HUES64 (cell line): ENCODE data around the gene INO80D.
"Not testable (repeated sequence)": the region's sequence is repeated elsewhere in the genome, so short reads cannot be mapped to it uniquely, and the experiment has no call there.

Experiments used
- H3K27ac ChIP-seq: 2 replicates; pipeline ENCODE4 v1.7.0; 2013; ENCODE audit warnings: low read depth, low read length, inconsistent platforms
- H3K27me3 ChIP-seq: 2 replicates; pipeline ENCODE4 v1.6.1; 2013; ENCODE audit warnings: mild to moderate bottlenecking, low read length; ENCODE audit not compliant: insufficient read depth
- H3K36me3 ChIP-seq: 2 replicates; pipeline ENCODE4 v1.6.1; 2013; ENCODE audit warnings: mild to moderate bottlenecking, low read length; ENCODE audit not compliant: insufficient read depth
- H3K4me1 ChIP-seq: 2 replicates; pipeline ENCODE4 v1.6.1; 2013; ENCODE audit warnings: mild to moderate bottlenecking, low read length, moderate library complexity; ENCODE audit not compliant: insufficient read depth
- H3K4me3 ChIP-seq: 2 replicates; pipeline ENCODE4 v1.5.1; 2013; ENCODE audit warnings: mild to moderate bottlenecking, low read length, moderate library complexity
- H3K9ac ChIP-seq: 2 replicates; pipeline ENCODE4 v1.6.1; 2013; ENCODE audit warnings: mild to moderate bottlenecking, low read depth, low read length
- H3K9me3 ChIP-seq: 2 replicates; pipeline ENCODE4 v1.6.1; 2013; ENCODE audit warnings: low read depth, low read length; ENCODE audit not compliant: insufficient read depth
- WGBS: fragments of 150-250, 120-280 bp; methylation state at CpG from one replicate; pipeline ENCODE4 v1.1.7; 2013; ENCODE audit warnings: missing lambda C conversion rate; 5-methylcytosine and 5-hydroxymethylcytosine counted together

Gene INO80D

DNA sequence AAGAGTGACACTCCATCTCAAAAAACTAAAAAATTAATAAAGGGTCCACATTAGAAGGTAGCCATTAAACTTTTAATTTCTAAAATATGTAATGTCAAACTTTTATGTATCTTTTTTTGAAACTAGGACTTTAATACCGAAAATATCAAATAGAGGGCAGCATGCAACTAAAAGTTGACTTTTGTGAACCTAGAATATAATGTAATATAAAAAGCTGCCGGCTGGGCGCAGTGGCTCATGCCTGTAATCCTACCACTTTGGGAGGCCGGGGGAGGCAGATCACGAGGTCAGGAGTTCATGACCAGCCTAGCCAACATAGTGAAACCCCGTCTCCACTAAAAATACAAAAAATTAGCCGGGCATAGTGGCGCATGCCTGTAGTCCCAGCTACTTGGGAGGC is 62.8 kb downstream of the INO80D start:
- Histone ChIP-seq H3K4me3 (no peak overlapping the region), H3K4me1 (no peaks in the 10 kb centered on the region), H3K9ac (no peak overlapping the region), H3K9me3 (no peaks in the 10 kb centered on the region), H3K36me3 (peaks cover 62% of the 10 kb centered on the region), H3K27me3 (no peaks in the 10 kb centered on the region), H3K27ac (no peak overlapping the region)
- 97% methylated on average over 8 of the region's 8 CpGs for WGBS

GRCh38 chr2:206020171-206020570 is 65.8 kb downstream of the INO80D start:
- 100% methylated on average over 1 of the region's 2 CpGs for WGBS
- H3K27me3 ChIP-seq = no peaks in the 10 kb centered on the region
- H3K4me3 ChIP-seq = no peak overlapping the region
- no peaks in the 10 kb centered on the region for H3K4me1 ChIP-seq
- peaks cover 67% of the 10 kb centered on the region for H3K36me3 ChIP-seq
- H3K9me3 ChIP-seq = peaks cover 25% of the 10 kb centered on the region
- H3K27ac ChIP-seq = no peak overlapping the region
- no peak overlapping the region for H3K9ac ChIP-seq

GRCh38 chr2:206015746-206016145 is 70.2 kb downstream of the INO80D start:
- not testable (repeated sequence) for H3K27ac ChIP-seq, H3K4me3 ChIP-seq, H3K9ac ChIP-seq, H3K27me3 ChIP-seq, H3K4me1 ChIP-seq
- peaks cover 26% of the 10 kb centered on the region for H3K9me3 ChIP-seq
- WGBS = 96% methylated on average over 2 of the region's 2 CpGs
- peaks cover 81% of the 10 kb centered on the region for H3K36me3 ChIP-seq

GRCh38 chr2:206011795-206012194 is 74.2 kb downstream of the INO80D start:
- no peak overlapping the region for H3K27ac ChIP-seq
- no peaks in the 10 kb centered on the region for H3K27me3 ChIP-seq
- H3K36me3 ChIP-seq = peaks cover 80% of the 10 kb centered on the region
- no peak overlapping the region for H3K9ac ChIP-seq
- H3K4me1 ChIP-seq = no peaks in the 10 kb centered on the region
- 100% methylated on average over 1 of the region's 1 CpG for WGBS
- peaks cover 16% of the 10 kb centered on the region for H3K9me3 ChIP-seq
- H3K4me3 ChIP-seq = no peak overlapping the region

GRCh38 chr2:206011018-206011614 is 74.9 kb downstream of the INO80D start:
- peaks cover 77% of the 10 kb centered on the region for H3K36me3 ChIP-seq
- 97% methylated on average over 4 of the region's 4 CpGs for WGBS
- H3K27ac ChIP-seq = no peak overlapping the region
- H3K9ac ChIP-seq = no peak overlapping the region
- H3K27me3 ChIP-seq = no peaks in the 10 kb centered on the region
- H3K9me3 ChIP-seq = peaks cover 10% of the 10 kb centered on the region
- no peaks in the 10 kb centered on the region for H3K4me1 ChIP-seq
- no peak overlapping the region for H3K4me3 ChIP-seq

DNA sequence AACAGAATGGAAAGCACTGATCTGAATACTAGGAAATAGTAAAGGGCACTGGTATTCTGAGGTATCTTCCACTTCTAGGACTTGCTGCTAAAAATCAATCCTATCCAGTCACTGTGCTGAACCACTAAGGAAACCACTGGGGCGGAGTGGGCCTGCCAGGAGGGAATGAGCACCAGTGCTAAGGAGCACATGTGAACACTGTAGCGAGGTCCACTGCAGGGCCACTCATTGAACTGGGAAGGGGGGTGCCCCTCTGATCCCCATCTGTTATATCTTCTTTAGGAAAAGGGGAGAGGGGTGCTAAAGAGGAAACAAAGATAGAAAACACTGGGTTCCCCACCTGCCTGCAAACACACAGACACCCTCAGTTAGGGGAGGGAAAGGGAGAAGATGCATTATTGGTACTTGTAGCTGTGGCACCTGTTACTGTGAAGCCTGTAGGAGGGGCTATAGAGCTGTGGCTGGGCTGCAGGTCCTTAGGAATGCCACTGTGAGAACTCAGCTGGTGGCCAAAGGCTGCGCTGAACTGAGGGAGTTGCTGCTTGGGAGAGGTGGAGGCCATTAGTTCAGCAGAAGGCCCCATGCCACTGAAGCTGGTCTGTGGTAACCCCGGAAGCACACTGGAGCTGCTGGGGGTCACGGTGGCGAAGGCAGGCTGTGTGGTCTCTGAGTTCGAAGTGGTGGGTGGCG is 81.8 kb downstream of the INO80D start:
- 94% methylated on average over 8 of the region's 8 CpGs for WGBS
- H3K27me3 ChIP-seq = no peaks in the 10 kb centered on the region
- H3K27ac ChIP-seq = no peak overlapping the region
- H3K36me3 ChIP-seq = peaks cover 85% of the 10 kb centered on the region
- H3K9me3 ChIP-seq = no peaks in the 10 kb centered on the region
- no peaks in the 10 kb centered on the region for H3K4me1 ChIP-seq
- no peak overlapping the region for H3K9ac ChIP-seq
- H3K4me3 ChIP-seq = no peak overlapping the region

GRCh38 chr2:206002440-206002839 is 83.5 kb downstream of the INO80D start:
- Histone ChIP-seq H3K27ac (no peak overlapping the region), H3K4me1 (no peaks in the 10 kb centered on the region), H3K27me3 (no peaks in the 10 kb centered on the region), H3K9me3 (no peaks in the 10 kb centered on the region), H3K9ac (no peak overlapping the region), H3K4me3 (no peak overlapping the region), H3K36me3 (peaks cover 87% of the 10 kb centered on the region)
- 100% methylated on average over 1 of the region's 1 CpG for WGBS

- Histone ChIP-seq H3K4me1 (no peaks in the 10 kb centered on the region), H3K27me3 (no peaks in the 10 kb centered on the region), H3K4me3 (no peak overlapping the region), H3K36me3 (peaks cover 86% of the 10 kb centered on the region), H3K9me3 (no peaks in the 10 kb centered on the region), H3K27ac (no peak overlapping the region), H3K9ac (no peak overlapping the region)
- 95% methylated on average over 3 of the region's 5 CpGs for WGBS
These were observed 84.1 kb downstream of the INO80D start for GRCh38 chr2:206001912-206002311.

DNA sequence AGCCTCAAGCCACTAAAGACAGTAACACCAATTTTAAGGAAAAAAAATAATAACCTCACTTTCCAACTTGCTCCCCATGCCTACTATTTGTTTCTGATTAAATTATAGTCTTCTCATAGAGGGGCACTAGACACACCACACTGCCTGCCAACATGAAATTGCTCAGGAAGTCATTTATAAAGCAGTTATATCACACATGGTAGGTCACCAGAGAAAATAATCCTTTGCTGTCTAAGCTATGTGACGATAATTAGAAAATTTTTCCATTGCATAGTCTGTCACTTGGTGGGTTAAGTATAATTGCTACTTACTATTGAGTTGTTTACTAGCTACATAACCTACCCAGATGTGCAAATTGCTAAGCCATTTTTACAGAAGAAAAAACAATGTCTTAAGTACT is 85.2 kb downstream of the INO80D start:
- WGBS = no CpG with 5 or more reads among the region's 1 CpG
- H3K36me3 ChIP-seq = peaks cover 89% of the 10 kb centered on the region
- no peak overlapping the region for H3K4me3 ChIP-seq
- no peaks in the 10 kb centered on the region for H3K4me1 ChIP-seq
- H3K9ac ChIP-seq = no peak overlapping the region
- H3K27ac ChIP-seq = no peak overlapping the region
- H3K9me3 ChIP-seq = no peaks in the 10 kb centered on the region
- no peaks in the 10 kb centered on the region for H3K27me3 ChIP-seq

GRCh38 chr2:205998583-205998982 is 87.4 kb downstream of the INO80D start:
- Histone ChIP-seq H3K27ac (no peak overlapping the region), H3K4me3 (no peak overlapping the region), H3K4me1 (no peaks in the 10 kb centered on the region), H3K27me3 (no peaks in the 10 kb centered on the region), H3K9ac (no peak overlapping the region), H3K9me3 (no peaks in the 10 kb centered on the region), H3K36me3 (peaks cover 77% of the 10 kb centered on the region)
- WGBS = 94% methylated on average over 2 of the region's 2 CpGs

DNA sequence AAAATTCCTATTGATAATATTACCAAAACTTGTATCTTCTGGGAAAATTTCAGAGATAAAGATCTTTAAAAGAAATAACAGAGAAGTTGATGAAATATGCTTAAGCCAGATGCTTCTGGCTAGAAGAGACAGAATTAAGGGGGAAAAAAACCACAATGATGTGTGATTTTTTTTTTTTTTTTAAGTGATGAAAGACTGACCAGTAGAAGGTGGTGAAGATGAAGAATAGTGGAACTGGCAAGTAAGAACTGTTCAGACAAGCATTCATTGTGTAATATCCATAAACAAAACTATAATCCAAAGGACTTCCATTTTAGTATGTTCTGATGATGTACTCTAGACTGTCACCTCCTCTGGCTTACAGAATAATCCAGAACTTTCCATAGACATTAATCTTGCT is 89.8 kb downstream of the INO80D start:
- Histone ChIP-seq H3K9me3 (no peaks in the 10 kb centered on the region), H3K4me1 (no peaks in the 10 kb centered on the region), H3K4me3 (no peak overlapping the region), H3K36me3 (peaks cover 71% of the 10 kb centered on the region), H3K27me3 (no peaks in the 10 kb centered on the region), H3K9ac (no peak overlapping the region), H3K27ac (no peak overlapping the region)

- no peak overlapping the region for H3K9ac ChIP-seq
- H3K9me3 ChIP-seq = no peaks in the 10 kb centered on the region
- peaks cover 63% of the 10 kb centered on the region for H3K36me3 ChIP-seq
- no peak overlapping the region for H3K27ac ChIP-seq
- no peaks in the 10 kb centered on the region for H3K4me1 ChIP-seq
- WGBS = no CpG with 5 or more reads among the region's 1 CpG
- H3K4me3 ChIP-seq = no peak overlapping the region
- H3K27me3 ChIP-seq = no peaks in the 10 kb centered on the region
These were observed 90.7 kb downstream of the INO80D start for GRCh38 chr2:205995260-205995659.
